ENCODE data around the gene TRRAP.
A peak's percentile ranks its signal among the peaks of the same experiment; 100 is the strongest.

TRRAP gene

GRCh38 chr7:99013266-99014112 lies 135.2 kb downstream of the TRRAP start:
- Histone ChIP-seq H2BK15ac (ENCODE audit: low read length) (no peak overlapping the region), H3K79me1 (ENCODE audit: low read depth, low read length) (no peaks in the 10 kb centered on the region), H3K18ac (ENCODE audit: low read length) (no peak overlapping the region), H3K4me2 (ENCODE audit: insufficient read depth, low read length, poor library complexity, severe bottlenecking) (no peak overlapping the region), H3K4me3 (ENCODE audit: low read length in 2 of 2) (no peak overlapping the region), H4K91ac (ENCODE audit: low read depth, low read length, poor library complexity) (no peak overlapping the region), H4K8ac (ENCODE audit: low read depth, low read length) (no peak overlapping the region), H3K36me3 (replicated peaks in 1 of 2; ENCODE audit: control insufficient read depth in 2 of 2, insufficient read depth in 2 of 2, low read length in 2 of 2) (peaks cover 53 to 85% of the 10 kb centered on the region in 2 donors), H3K23ac (ENCODE audit: low read depth, low read length, poor library complexity) (peak overlapping the region; percentile 67), H2BK12ac (ENCODE audit: low read length) (no peak overlapping the region), H3K27me3 (ENCODE audit: control insufficient read depth in 3 of 3, insufficient read depth in 3 of 3, low read depth in 1 of 3, low read length in 3 of 3) (no peaks in the 10 kb centered on the region), H2BK5ac (ENCODE audit: low read length) (no peak overlapping the region), H3K27ac (replicated peaks; ENCODE audit: low read length) (no peak overlapping the region), H3K9me3 (replicated peaks in 1 of 2; ENCODE audit: control insufficient read depth in 2 of 2, insufficient read depth in 1 of 2, low read depth in 1 of 2, low read length in 2 of 2) (no peaks in the 10 kb centered on the region), H2AFZ (ENCODE audit: low read length) (no peak overlapping the region), H3K4ac (ENCODE audit: low read length) (no peak overlapping the region), H2BK120ac (ENCODE audit: low read depth, low read length) (no peak overlapping the region), H3K4me1 (ENCODE audit: control insufficient read depth in 2 of 2, insufficient read depth in 1 of 2, low read depth in 1 of 2, low read length in 2 of 2) (no peaks in the 10 kb centered on the region), H2AK5ac (ENCODE audit: low read depth, low read length) (no peak overlapping the region), H3K14ac (ENCODE audit: low read length) (no peak overlapping the region), H3K9ac (ENCODE audit: low read depth, low read length, poor library complexity) (no peak overlapping the region)
- no peak for DNase-seq (ENCODE audit: low spot score)
- no CpG with 5 or more reads among the region's 25 CpGs for WGBS, 2 donors (ENCODE audit: extremely low coverage in 2 of 2, insufficient read length in 2 of 2, insufficient replicate concordance in 1 of 2)

DNA sequence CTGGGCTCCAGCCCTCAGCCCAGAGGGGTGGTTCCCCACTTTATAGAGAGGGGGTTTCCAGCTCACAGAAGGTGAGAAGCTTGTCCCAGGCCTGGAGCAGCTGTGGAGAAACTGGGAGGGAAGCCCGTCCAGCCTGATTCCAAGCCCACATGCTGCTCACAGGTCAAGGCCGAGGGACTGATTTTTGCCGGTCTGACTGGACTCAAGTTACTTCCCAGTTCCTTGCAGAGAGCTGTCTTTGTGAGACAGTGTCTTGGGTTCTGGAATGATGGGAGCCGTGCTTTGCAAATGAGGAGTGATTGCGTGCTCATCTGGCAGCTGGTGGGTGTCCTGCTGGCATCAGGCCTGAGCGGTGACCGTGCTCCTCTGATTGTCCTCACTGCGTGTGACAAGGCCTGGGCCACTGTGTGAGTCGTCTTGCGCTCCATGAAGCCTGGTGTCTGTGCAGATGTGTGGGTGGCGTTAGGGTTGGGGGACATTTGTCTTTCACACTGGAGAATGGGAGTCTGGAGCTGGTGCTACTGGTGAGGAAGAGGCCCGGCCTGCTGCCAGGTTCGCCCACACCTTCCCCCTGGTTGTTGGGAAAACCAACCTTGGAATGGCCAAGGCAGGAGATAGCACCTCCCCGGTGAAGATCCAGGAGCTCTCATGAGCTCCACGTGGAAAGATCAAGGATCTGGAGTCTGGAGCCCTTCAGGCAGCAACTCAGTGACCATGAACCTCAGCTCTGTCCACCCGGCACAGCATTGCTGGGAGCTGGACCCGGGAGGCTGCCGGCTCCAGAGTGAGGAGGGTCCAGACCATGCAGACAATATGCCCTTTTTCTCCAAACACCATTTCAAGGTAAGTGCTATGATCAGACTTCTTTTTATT lies 136.0 kb downstream of the TRRAP start:
- H3K27ac ChIP-seq (replicated peaks; ENCODE audit: low read length): no peak overlapping the region
- no peak overlapping the region for H3K4ac ChIP-seq (ENCODE audit: low read length)
- no peak overlapping the region for H2AK5ac ChIP-seq (ENCODE audit: low read depth, low read length)
- no peak overlapping the region for H2BK120ac ChIP-seq (ENCODE audit: low read depth, low read length)
- H3K4me2 ChIP-seq (ENCODE audit: insufficient read depth, low read length, poor library complexity, severe bottlenecking): no peak overlapping the region
- no peak overlapping the region for H4K8ac ChIP-seq (ENCODE audit: low read depth, low read length)
- H3K36me3 ChIP-seq (replicated peaks in 1 of 2; ENCODE audit: control insufficient read depth in 2 of 2, insufficient read depth in 2 of 2, low read length in 2 of 2): peaks cover 47 to 85% of the 10 kb centered on the region in 2 donors
- no peaks in the 10 kb centered on the region for H3K4me1 ChIP-seq (ENCODE audit: control insufficient read depth in 2 of 2, insufficient read depth in 1 of 2, low read depth in 1 of 2, low read length in 2 of 2)
- H3K79me1 ChIP-seq (ENCODE audit: low read depth, low read length): no peaks in the 10 kb centered on the region
- no peak overlapping the region for H2BK15ac ChIP-seq (ENCODE audit: low read length)
- H3K9me3 ChIP-seq (replicated peaks in 1 of 2; ENCODE audit: control insufficient read depth in 2 of 2, insufficient read depth in 1 of 2, low read depth in 1 of 2, low read length in 2 of 2): no peaks in the 10 kb centered on the region
- H3K9ac ChIP-seq (ENCODE audit: low read depth, low read length, poor library complexity): no peak overlapping the region
- no peaks in the 10 kb centered on the region for H3K27me3 ChIP-seq (ENCODE audit: control insufficient read depth in 3 of 3, insufficient read depth in 3 of 3, low read depth in 1 of 3, low read length in 3 of 3)
- H3K4me3 ChIP-seq (ENCODE audit: low read length in 2 of 2): no peak overlapping the region
- H3K23ac ChIP-seq (ENCODE audit: low read depth, low read length, poor library complexity): no peak overlapping the region
- H4K91ac ChIP-seq (ENCODE audit: low read depth, low read length, poor library complexity): no peak overlapping the region
- H3K18ac ChIP-seq (ENCODE audit: low read length): no peak overlapping the region
- H2BK5ac ChIP-seq (ENCODE audit: low read length): no peak overlapping the region
- no CpG with 5 or more reads among the region's 18 CpGs for WGBS, 2 donors (ENCODE audit: extremely low coverage in 2 of 2, insufficient read length in 2 of 2, insufficient replicate concordance in 1 of 2)
- no peak for DNase-seq (ENCODE audit: low spot score)
- no peak overlapping the region for H2AFZ ChIP-seq (ENCODE audit: low read length)
- H2BK12ac ChIP-seq (ENCODE audit: low read length): no peak overlapping the region
- no peak overlapping the region for H3K14ac ChIP-seq (ENCODE audit: low read length)

- Histone ChIP-seq H2BK12ac (ENCODE audit: low read length) (no peak overlapping the region), H3K36me3 (replicated peaks in 1 of 2; ENCODE audit: control insufficient read depth in 2 of 2, insufficient read depth in 2 of 2, low read length in 2 of 2) (peaks cover 39 to 87% of the 10 kb centered on the region in 2 donors), H3K4me3 (ENCODE audit: low read length in 2 of 2) (no peak overlapping the region), H3K27ac (replicated peaks; ENCODE audit: low read length) (no peak overlapping the region), H3K4me2 (ENCODE audit: insufficient read depth, low read length, poor library complexity, severe bottlenecking) (no peak overlapping the region), H2BK5ac (ENCODE audit: low read length) (no peak overlapping the region), H2BK120ac (ENCODE audit: low read depth, low read length) (no peak overlapping the region), H4K8ac (ENCODE audit: low read depth, low read length) (no peak overlapping the region), H3K4me1 (ENCODE audit: control insufficient read depth in 2 of 2, insufficient read depth in 1 of 2, low read depth in 1 of 2, low read length in 2 of 2) (no peaks in the 10 kb centered on the region), H3K18ac (ENCODE audit: low read length) (no peak overlapping the region), H3K14ac (ENCODE audit: low read length) (no peak overlapping the region), H2AFZ (ENCODE audit: low read length) (no peak overlapping the region), H3K4ac (ENCODE audit: low read length) (no peak overlapping the region), H3K23ac (ENCODE audit: low read depth, low read length, poor library complexity) (no peak overlapping the region), H3K9me3 (replicated peaks in 1 of 2; ENCODE audit: control insufficient read depth in 2 of 2, insufficient read depth in 1 of 2, low read depth in 1 of 2, low read length in 2 of 2) (no peaks in the 10 kb centered on the region), H3K9ac (ENCODE audit: low read depth, low read length, poor library complexity) (no peak overlapping the region), H3K79me1 (ENCODE audit: low read depth, low read length) (no peaks in the 10 kb centered on the region), H2AK5ac (ENCODE audit: low read depth, low read length) (no peak overlapping the region), H4K91ac (ENCODE audit: low read depth, low read length, poor library complexity) (no peak overlapping the region), H3K27me3 (ENCODE audit: control insufficient read depth in 3 of 3, insufficient read depth in 3 of 3, low read depth in 1 of 3, low read length in 3 of 3) (no peaks in the 10 kb centered on the region), H2BK15ac (ENCODE audit: low read length) (no peak overlapping the region)
- no peak for DNase-seq (ENCODE audit: low spot score)
- no CpG with 5 or more reads among the region's 8 CpGs for WGBS, 2 donors (ENCODE audit: extremely low coverage in 2 of 2, insufficient read length in 2 of 2, insufficient replicate concordance in 1 of 2)
These were observed 137.9 kb downstream of the TRRAP start for GRCh38 chr7:99016196-99016595.
